K562 (cell line): Measurements from ENCODE around the gene APOBEC3G. TPM values are rescaled to one million over a fixed set of nuclear protein-coding genes. Genes with fewer than 3 reads are reported as not detected.
A peak's percentile ranks its signal among the peaks of the same experiment; 100 is the strongest.
"Not testable (repeated sequence)": the region's sequence is repeated elsewhere in the genome, so short reads cannot be mapped to it uniquely, and the experiment has no call there.

ENCODE experiments used
- ATAC-seq: fragments of 200-7000 bp; cut with Tn5 transposase; 3 replicates; pipeline ENCODE4 v1.9.1; 2020; ENCODE audit warnings: moderate library complexity
- BruUV-seq: library from RNA; stranded (reverse); fragments of 400-500 nt; replicated peaks from 2 replicates; lab custom pipeline; 2021; lab: Mats Ljungman, UMichigan
- CTCF ChIA-PET: fragments of 300-600 bp; formaldehyde crosslinking; extraction: SDS; loops from one replicate; lab custom pipeline; 2021; ENCODE audit warnings: low intra/inter-chr PET ratio; lab: Yijun Ruan, JAX
- POLR2A ChIA-PET: fragments of 300-600, 350-650 bp; sonication (Branson Sonifier 250); formaldehyde crosslinking; extraction: SDS; loops from one replicate; lab custom pipeline; 2021; ENCODE audit warnings: antibody characterized with exemption, inconsistent platforms; lab: Yijun Ruan, JAX
- DNase-seq, 4 experiments: peaks; one replicate each; pipeline versions ENCODE4 v3.0.0 to v3.0.0-alpha.2; 2011 to 2018; ENCODE audit warnings: low spot score in 3 of 4, mixed read lengths in 3 of 4; ENCODE audit errors: extremely low read depth in 1 of 4
- FAIRE-seq: peaks from 2 replicates; lab custom pipeline; 2011; peaks lifted over from hg19 to GRCh38; lab: Jason Lieb, UNC
- H2AFZ ChIP-seq: 2 replicates; pipeline ENCODE4 v1.6.0; 2011; ENCODE audit warnings: low read depth, low read length, control low read depth, inconsistent platforms
- H3K27ac ChIP-seq: fragments of 200-600 bp; 3 replicates; pipeline ENCODE4 v1.8.0; 2011; ENCODE audit warnings: low read depth, mild to moderate bottlenecking, control low read depth, inconsistent platforms, low read length, moderate library complexity, mixed read lengths; ENCODE audit errors: extremely low read depth
- H3K27me3 ChIP-seq, 2 experiments: fragments of 300-600 bp in 1 of 2; 2 replicates in 1 of 2; 3 replicates in 1 of 2; pipeline versions ENCODE4 v1.6.0 to v1.8.0; 2011; ENCODE audit warnings: inconsistent platforms in 2 of 2, low read length in 2 of 2, mild to moderate bottlenecking in 1 of 2, mixed read lengths in 1 of 2, moderate library complexity in 1 of 2; ENCODE audit not compliant: control insufficient read depth in 2 of 2, insufficient read depth in 2 of 2
- H3K36me3 ChIP-seq: fragments of 300-600 bp; 3 replicates; pipeline ENCODE4 v1.8.0; 2011; ENCODE audit warnings: mild to moderate bottlenecking, low read length, inconsistent platforms; ENCODE audit not compliant: control insufficient read depth, insufficient read depth
- H3K4me1 ChIP-seq, 2 experiments: fragments of 200-600 bp in 1 of 2; replicated peaks in 1 of 2; 2 replicates in 1 of 2; 3 replicates in 1 of 2; pipeline versions ENCODE4 v1.5.1 to v1.8.0; 2011; ENCODE audit warnings: inconsistent platforms in 2 of 2, low read length in 2 of 2, mild to moderate bottlenecking in 1 of 2, mixed read lengths in 1 of 2, moderate library complexity in 1 of 2; ENCODE audit not compliant: control insufficient read depth in 2 of 2, insufficient read depth in 2 of 2
- H3K4me2 ChIP-seq: 2 replicates; pipeline ENCODE4 v1.6.1; 2011; ENCODE audit warnings: low read length, control low read depth, inconsistent platforms, mixed read lengths; ENCODE audit not compliant: insufficient read depth
- H3K4me3 ChIP-seq: fragments of 200-600 bp; sonication (generic), shearing (Covaris generic); 2 replicates; pipeline ENCODE4 v1.5.1; 2016; ENCODE audit warnings: control low read depth, inconsistent platforms
- H3K79me2 ChIP-seq: fragments of 200-600 bp; 3 replicates; pipeline ENCODE4 v1.8.0; 2011; ENCODE audit warnings: low read length, inconsistent platforms; ENCODE audit not compliant: control insufficient read depth, insufficient read depth
- H3K9ac ChIP-seq, 2 experiments: 2 replicates each; pipeline versions ENCODE4 v1.6.0 to v1.6.1; 2011; ENCODE audit warnings: low read depth in 2 of 2, low read length in 2 of 2, control low read depth in 1 of 2, inconsistent platforms in 1 of 2, mild to moderate bottlenecking in 1 of 2, mixed read lengths in 1 of 2; ENCODE audit not compliant: insufficient read depth in 1 of 2
- H3K9me1 ChIP-seq: one replicate; pipeline ENCODE4 v1.6.0; 2011; ENCODE audit warnings: inconsistent platforms, mild to moderate bottlenecking, low read length, moderate library complexity; ENCODE audit not compliant: control insufficient read depth, insufficient read depth
- H3K9me3 ChIP-seq: replicated peaks from 2 replicates; pipeline ENCODE4 v1.5.1; 2011; ENCODE audit warnings: low read depth, low read length, inconsistent platforms; ENCODE audit not compliant: control insufficient read depth, insufficient read depth
- H4K20me1 ChIP-seq: replicated peaks from 2 replicates; pipeline ENCODE4 v1.6.1; 2011; ENCODE audit warnings: low read length, inconsistent platforms, mixed read lengths; ENCODE audit not compliant: control insufficient read depth, insufficient read depth
- ATF1 ChIP-seq, 2 experiments: fragments of 450-650 bp in 1 of 2; IDR thresholded peaks; 2 replicates each; pipeline ENCODE4 v1.6.1; 2016; ENCODE audit warnings: missing compliant biosample characterization in 1 of 2, missing genetic modification characterization in 1 of 2
- WGBS: fragments of 100-300 bp; shearing (Covaris generic); methylation state at CpG from one replicate; pipeline ENCODE4 v1.1.6; 2016; ENCODE audit warnings: low coverage, mixed read lengths; ENCODE audit not compliant: insufficient coverage; ENCODE audit errors: missing lambda C conversion rate; 5-methylcytosine and 5-hydroxymethylcytosine counted together
- in situ Hi-C: fragments of 300-500 bp; cut with MboI; formaldehyde crosslinking; loops from 4 replicates; pipeline ENCODE4 v1.15.0; 2018; ENCODE audit warnings: inconsistent platforms, mixed read lengths
- intact Hi-C: fragments of 100-400 bp; cut with micrococcal nuclease; formaldehyde crosslinking; loops from 2 replicates; pipeline ENCODE4 v1.14.2; 2022
- polyA plus RNA-seq, 8 experiments: library from polyadenylated mRNA; depleted of rRNA in 4 of 8; stranded (reverse) in 5 of 8; unstranded in 3 of 8; fragments of >200 nt; fragmentation: Nextera tagmentation in 2 of 8; fragmentation: Illumina TruSeq in 1 of 8; extraction: Ambion mirVana in 2 of 8; extraction: Trizol in 1 of 8; gene quantifications; 2 replicates each; pipeline versions ENCODE4 v1.2.1 to v1.2.3, GENCODE V29; 2011 to 2014; ENCODE audit warnings: inconsistent platforms in 1 of 8, missing spikeins in 1 of 8
- total RNA-seq, 7 experiments: library from RNA; depleted of rRNA in 6 of 7; stranded (reverse); fragments of >200 nt in 6 of 7; fragmentation: Illumina TruSeq in 2 of 7; extraction: Trizol in 2 of 7; gene quantifications; 2 replicates each; pipeline versions ENCODE4 v1.2.1 to v1.2.3, GENCODE V29; 2011 to 2021; ENCODE audit warnings: low replicate concordance in 1 of 7
- TF ChIP-seq, protein P1 (sequence below): sonication (generic); formaldehyde crosslinking; IDR thresholded peaks from 2 replicates; pipeline ENCODE4 v1.8.1; 2023; ENCODE audit warnings: mild to moderate bottlenecking, missing genetic modification reagents

APOBEC3G gene
- total and polyA plus RNA-seq, 9 of the 15 experiments (the other 6 are each of a cell fraction or from before 2014, with no cell fraction given): 5.2 to 20.8 (median 11.4) TPM

DNA sequence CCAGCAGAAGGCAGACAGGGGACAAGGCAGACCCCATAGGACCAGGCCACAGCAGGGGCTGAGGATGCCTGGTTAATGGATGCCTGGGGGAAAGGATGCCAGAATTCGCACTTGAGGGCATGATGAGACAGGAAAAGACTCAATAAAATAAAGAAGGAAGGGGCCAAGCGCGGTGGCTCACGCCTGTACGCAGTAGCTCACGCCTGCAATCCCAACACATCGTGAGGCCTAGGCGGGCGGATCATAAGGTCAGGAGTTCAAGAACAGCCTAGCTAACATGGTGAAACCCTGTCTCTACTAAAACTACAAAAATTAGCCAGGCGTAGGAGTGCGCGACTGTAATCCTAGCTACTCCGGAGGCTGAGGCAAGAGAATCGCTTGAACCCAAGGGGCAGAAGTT lies 46.4 kb upstream of the APOBEC3G start:
- no TSS peak for BruUV-seq
- POLR2A ChIA-PET: no interaction called here
- H3K4me3 ChIP-seq: no peak overlapping the region

DNA sequence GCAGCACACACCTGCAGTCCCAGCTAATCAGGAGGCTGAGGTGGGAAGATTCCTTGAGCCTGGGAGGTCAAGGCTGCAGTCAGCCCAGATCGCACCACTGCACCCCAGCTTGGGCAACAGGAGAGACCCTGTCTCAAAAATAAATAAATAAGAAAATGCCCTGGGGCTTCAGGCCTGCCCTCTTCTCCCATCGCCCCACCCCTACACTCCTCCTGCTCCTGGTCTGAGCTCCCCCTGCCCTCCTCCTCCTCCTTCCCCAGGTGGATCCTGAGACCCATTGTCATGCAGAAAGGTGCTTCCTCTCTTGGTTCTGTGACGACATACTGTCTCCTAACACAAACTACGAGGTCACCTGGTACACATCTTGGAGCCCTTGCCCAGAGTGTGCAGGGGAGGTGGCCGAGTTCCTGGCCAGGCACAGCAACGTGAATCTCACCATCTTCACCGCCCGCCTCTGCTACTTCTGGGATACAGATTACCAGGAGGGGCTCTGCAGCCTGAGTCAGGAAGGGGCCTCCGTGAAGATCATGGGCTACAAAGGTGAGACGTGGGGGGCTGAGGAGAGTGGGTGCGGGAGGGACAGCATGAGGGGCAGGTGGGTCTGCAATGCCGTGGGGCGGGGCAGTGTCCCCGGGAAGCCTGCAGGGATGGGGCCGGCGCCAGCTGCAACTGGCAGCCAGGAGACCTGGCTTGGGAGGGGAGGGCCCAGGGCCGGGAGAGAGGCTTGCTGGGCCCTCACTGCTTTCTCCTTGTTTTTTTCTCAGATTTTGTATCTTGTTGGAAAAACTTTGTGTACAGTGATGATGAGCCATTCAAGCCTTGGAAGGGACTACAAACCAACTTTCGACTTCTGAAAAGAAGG lies 45.4 kb upstream of the APOBEC3G start:
- DNase-seq, BruUV-seq, CTCF ChIA-PET, H3K27ac ChIP-seq, H3K9ac ChIP-seq, H3K4me2 ChIP-seq, H3K27me3 ChIP-seq, H4K20me1 ChIP-seq, H3K9me3 ChIP-seq, H3K9me1 ChIP-seq, H3K36me3 ChIP-seq, ATAC-seq, H3K79me2 ChIP-seq, POLR2A ChIA-PET, in situ Hi-C loops, FAIRE-seq, H2AFZ ChIP-seq, intact Hi-C loops, H3K4me3 ChIP-seq: not testable (repeated sequence)
- 86% methylated on average over 5 of the region's 18 CpGs for WGBS
- H3K4me1 ChIP-seq: peaks cover 3 to 15% of the 10 kb centered on the region in 2 experiments; a peak in 3 of 5 replicates

More for the DNA sequence above, 46.4 kb upstream of the APOBEC3G start:
- H3K4me1 ChIP-seq: peaks cover 3 to 15% of the 10 kb centered on the region in 2 experiments; a peak in 3 of 5 replicates
- H3K4me2 ChIP-seq: no peak overlapping the region
- peaks cover 2% of the 10 kb centered on the region; the same call in 1 of the 3 replicates for H3K36me3 ChIP-seq
- no peaks in the 10 kb centered on the region for H4K20me1 ChIP-seq
- H3K79me2 ChIP-seq: no peaks in the 10 kb centered on the region
- H3K9ac ChIP-seq: no peak overlapping the region
- WGBS: 85% methylated on average over 14 of the region's 14 CpGs
- intact Hi-C loops (no loop called here), in situ Hi-C loops (no loop called here)
- DNase-seq (no peak), ATAC-seq (no peak), FAIRE-seq (no peak)
- no peaks in the 10 kb centered on the region for H3K9me3 ChIP-seq
- H3K9me1 ChIP-seq: no peaks in the 10 kb centered on the region
- no peaks in the 10 kb centered on the region for H3K27me3 ChIP-seq
- H2AFZ ChIP-seq: no peak overlapping the region
- TF ChIP-seq ATF1 (CRISPR knock-in tag; IDR thresholded peaks at IDR 0.05): no peak
- TF ChIP-seq ATF1 (tag; IDR thresholded peaks at IDR 0.05): no peak
- TF ChIP-seq, protein P1, sequence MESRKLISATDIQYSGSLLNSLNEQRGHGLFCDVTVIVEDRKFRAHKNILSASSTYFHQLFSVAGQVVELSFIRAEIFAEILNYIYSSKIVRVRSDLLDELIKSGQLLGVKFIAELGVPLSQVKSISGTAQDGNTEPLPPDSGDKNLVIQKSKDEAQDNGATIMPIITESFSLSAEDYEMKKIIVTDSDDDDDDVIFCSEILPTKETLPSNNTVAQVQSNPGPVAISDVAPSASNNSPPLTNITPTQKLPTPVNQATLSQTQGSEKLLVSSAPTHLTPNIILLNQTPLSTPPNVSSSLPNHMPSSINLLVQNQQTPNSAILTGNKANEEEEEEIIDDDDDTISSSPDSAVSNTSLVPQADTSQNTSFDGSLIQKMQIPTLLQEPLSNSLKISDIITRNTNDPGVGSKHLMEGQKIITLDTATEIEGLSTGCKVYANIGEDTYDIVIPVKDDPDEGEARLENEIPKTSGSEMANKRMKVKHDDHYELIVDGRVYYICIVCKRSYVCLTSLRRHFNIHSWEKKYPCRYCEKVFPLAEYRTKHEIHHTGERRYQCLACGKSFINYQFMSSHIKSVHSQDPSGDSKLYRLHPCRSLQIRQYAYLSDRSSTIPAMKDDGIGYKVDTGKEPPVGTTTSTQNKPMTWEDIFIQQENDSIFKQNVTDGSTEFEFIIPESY (CRISPR knock-in tag): peak; percentile 86
- TF ChIP-seq, all 486 proteins: peak for 1
- H3K27ac ChIP-seq: no peak overlapping the region
- CTCF ChIA-PET: no interaction called here

DNA sequence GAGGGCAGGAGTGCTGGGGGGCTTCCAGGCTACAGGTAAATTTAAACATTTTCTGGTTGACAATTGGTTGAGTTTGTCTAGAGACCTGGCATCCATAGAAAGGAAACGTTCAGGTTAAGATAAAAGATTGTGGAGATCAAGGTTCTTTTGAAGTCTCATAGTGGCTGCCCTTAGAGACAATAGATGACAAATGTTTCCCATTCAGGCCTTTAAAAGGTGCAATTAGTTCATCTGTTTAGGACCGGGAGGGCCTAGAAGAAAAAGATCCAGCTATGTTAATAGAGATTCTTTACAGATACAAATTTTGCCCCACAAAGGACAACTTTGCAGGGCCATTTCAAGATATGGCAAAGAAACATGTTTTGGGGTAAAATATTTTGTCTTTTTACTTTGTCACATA lies 40.0 kb upstream of the APOBEC3G start:
- in situ Hi-C loops, H3K4me3 ChIP-seq, ATAC-seq, H3K9me1 ChIP-seq, intact Hi-C loops, H3K36me3 ChIP-seq, H3K4me2 ChIP-seq, H4K20me1 ChIP-seq, BruUV-seq, H3K27me3 ChIP-seq, DNase-seq, H3K9ac ChIP-seq, FAIRE-seq, H3K9me3 ChIP-seq, H2AFZ ChIP-seq, H3K79me2 ChIP-seq, CTCF ChIA-PET, H3K27ac ChIP-seq: not testable (repeated sequence)
- peaks cover 0 to 20% of the 10 kb centered on the region in 2 experiments; a peak in 4 of 5 replicates for H3K4me1 ChIP-seq
- POLR2A ChIA-PET: interaction anchor here (0.7 kb wide), 1 partner anchor 9 kb away, joined by 3 read pairs; no protein-coding TSS in a partner anchor
- WGBS: 11% methylated on average over 2 of the region's 2 CpGs
